Mucosa of descending colon (tissue), 3 donors: Measurements from ENCODE around the gene SMIM28. TPM values are rescaled to one million over a fixed set of nuclear protein-coding genes. Genes with fewer than 3 reads are reported as not detected.

Experiments used
- ATAC-seq: fragments of 200-7000 bp; cut with Tn5 transposase; one replicate; pipeline ENCODE4 v1.9.1; 2020; ENCODE audit warnings: mild to moderate bottlenecking, moderate library complexity
- DNase-seq, 3 donors: peaks; one replicate each; pipeline ENCODE4 v3.0.0-alpha.2; 2020
- H3K36me3 ChIP-seq: fragments of 200-600 bp; one replicate; pipeline ENCODE4 v1.8.0; 2021; ENCODE audit warnings: low read depth, mild to moderate bottlenecking
- H3K4me1 ChIP-seq: fragments of 200-600 bp; one replicate; pipeline ENCODE4 v1.8.0; 2021; ENCODE audit warnings: low read depth, mild to moderate bottlenecking
- H3K4me3 ChIP-seq: fragments of 200-600 bp; one replicate; pipeline ENCODE4 v1.8.0; 2021; ENCODE audit warnings: mild to moderate bottlenecking
- H3K9me3 ChIP-seq: fragments of 200-600 bp; one replicate; pipeline ENCODE4 v1.8.0; 2021; ENCODE audit warnings: mild to moderate bottlenecking
- intact Hi-C, 2 donors: fragments of 100-400 bp; cut with DNase I in 1 of 2; cut with micrococcal nuclease in 1 of 2; formaldehyde crosslinking; loops; one replicate each; pipeline versions ENCODE4 v1.11.0 to v1.11.1; 2022; cut with DNase I, micrococcal nuclease
- long read RNA-seq, 2 donors: library from polyadenylated mRNA; unstranded; transcript quantifications; one replicate each; pipeline ENCODE4 v2.0.0, GENCODE V29; 2019 to 2021
- total RNA-seq, 3 donors: library from RNA; stranded (reverse); fragmentation: NEBNext Ultra II Directional in 2 of 3; extraction: Animal tissue kit (Norgen Biotek cat#: 25700) in 2 of 3; gene quantifications; one replicate each; pipeline versions ENCODE4 v1.2.1 to v1.2.4, GENCODE V29; 2021 to 2023
- TF ChIP-seq, protein P1 (sequence below): fragments of 200-600 bp; IDR thresholded peaks from one replicate; pipeline ENCODE4 v1.8.0; 2022; ENCODE audit warnings: antibody characterized with exemption, mild to moderate bottlenecking
- donor health status: DM: no; HTN: no; CAD: no; lungs with moderate emphysema.
- donor health status: DM: no; HTN: no; CAD: no.
- donor health status: DM: no; HTN: yes; CAD: no.

SMIM28 gene
- 1 to 10 TPM in 1 of 3 donors, not detected in 2; 4.0 TPM for total RNA-seq
- long read RNA-seq, donor 1, partial matches to known transcripts = 0 of 3 reads
- long read RNA-seq, donor 1, other reads (novel, unspliced or antisense) = 0 of 3 reads
- long read RNA-seq, donor 2 = 0 reads

- TF ChIP-seq, protein P1, sequence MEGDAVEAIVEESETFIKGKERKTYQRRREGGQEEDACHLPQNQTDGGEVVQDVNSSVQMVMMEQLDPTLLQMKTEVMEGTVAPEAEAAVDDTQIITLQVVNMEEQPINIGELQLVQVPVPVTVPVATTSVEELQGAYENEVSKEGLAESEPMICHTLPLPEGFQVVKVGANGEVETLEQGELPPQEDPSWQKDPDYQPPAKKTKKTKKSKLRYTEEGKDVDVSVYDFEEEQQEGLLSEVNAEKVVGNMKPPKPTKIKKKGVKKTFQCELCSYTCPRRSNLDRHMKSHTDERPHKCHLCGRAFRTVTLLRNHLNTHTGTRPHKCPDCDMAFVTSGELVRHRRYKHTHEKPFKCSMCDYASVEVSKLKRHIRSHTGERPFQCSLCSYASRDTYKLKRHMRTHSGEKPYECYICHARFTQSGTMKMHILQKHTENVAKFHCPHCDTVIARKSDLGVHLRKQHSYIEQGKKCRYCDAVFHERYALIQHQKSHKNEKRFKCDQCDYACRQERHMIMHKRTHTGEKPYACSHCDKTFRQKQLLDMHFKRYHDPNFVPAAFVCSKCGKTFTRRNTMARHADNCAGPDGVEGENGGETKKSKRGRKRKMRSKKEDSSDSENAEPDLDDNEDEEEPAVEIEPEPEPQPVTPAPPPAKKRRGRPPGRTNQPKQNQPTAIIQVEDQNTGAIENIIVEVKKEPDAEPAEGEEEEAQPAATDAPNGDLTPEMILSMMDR = no peak
- Histone ChIP-seq H3K36me3 (no peaks in the 10 kb centered on the region), H3K4me1 (no peaks in the 10 kb centered on the region), H3K4me3 (no peak within 1 kb of the TSS), H3K9me3 (no peaks in the 10 kb centered on the region)
- intact Hi-C loops = no loop called here
- DNase-seq (no peak), ATAC-seq (no peak)
Measured at GRCh38 chr6:138377844-138378243, at the start of gene SMIM28. SMIM28 (plus strand) TSS chr6:138377905; CDS start chr6:138378073, 168 bp downstream.

GRCh38 chr6:138328210-138328609 is 49.5 kb upstream of the SMIM28 start:
- intact Hi-C loops = no loop called here
- H3K4me3 ChIP-seq = no peak overlapping the region
- H3K4me1 ChIP-seq = no peaks in the 10 kb centered on the region
- H3K9me3 ChIP-seq = no peaks in the 10 kb centered on the region
- DNase-seq (no peak), ATAC-seq (no peak)
- H3K36me3 ChIP-seq = no peaks in the 10 kb centered on the region
- TF ChIP-seq, protein P1 = no peak

DNA sequence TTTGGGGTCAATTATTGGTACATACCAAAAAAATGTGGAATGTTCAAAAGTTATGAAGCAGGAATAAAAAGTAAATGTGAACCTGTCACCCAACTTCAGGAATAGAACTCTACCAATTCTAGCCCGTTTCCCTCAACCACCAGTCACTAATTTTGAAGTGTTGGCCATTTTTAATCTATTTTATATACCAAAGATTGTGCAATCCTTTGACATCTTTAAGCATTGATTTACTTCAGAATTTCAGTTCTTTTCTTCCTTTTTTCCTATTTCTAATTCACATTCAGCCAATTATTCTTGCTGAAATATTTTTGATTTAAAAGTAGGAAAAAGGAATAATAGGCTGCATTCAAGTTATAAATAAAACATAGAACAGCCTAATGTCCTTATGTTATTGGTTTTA is 46.9 kb upstream of the SMIM28 start:
- Histone ChIP-seq H3K4me3 (no peak overlapping the region), H3K4me1 (no peaks in the 10 kb centered on the region), H3K36me3 (no peaks in the 10 kb centered on the region), H3K9me3 (no peaks in the 10 kb centered on the region)
- intact Hi-C loops = no loop called here
- DNase-seq (no peak), ATAC-seq (no peak)
- TF ChIP-seq, protein P1 = no peak

GRCh38 chr6:138331444-138331843 is 46.3 kb upstream of the SMIM28 start:
- Histone ChIP-seq H3K4me3 (no peak overlapping the region), H3K9me3 (no peaks in the 10 kb centered on the region), H3K36me3 (no peaks in the 10 kb centered on the region), H3K4me1 (no peaks in the 10 kb centered on the region)
- intact Hi-C loops = no loop called here
- no peak for DNase-seq
- TF ChIP-seq, protein P1 = no peak
- no peak for ATAC-seq

DNA sequence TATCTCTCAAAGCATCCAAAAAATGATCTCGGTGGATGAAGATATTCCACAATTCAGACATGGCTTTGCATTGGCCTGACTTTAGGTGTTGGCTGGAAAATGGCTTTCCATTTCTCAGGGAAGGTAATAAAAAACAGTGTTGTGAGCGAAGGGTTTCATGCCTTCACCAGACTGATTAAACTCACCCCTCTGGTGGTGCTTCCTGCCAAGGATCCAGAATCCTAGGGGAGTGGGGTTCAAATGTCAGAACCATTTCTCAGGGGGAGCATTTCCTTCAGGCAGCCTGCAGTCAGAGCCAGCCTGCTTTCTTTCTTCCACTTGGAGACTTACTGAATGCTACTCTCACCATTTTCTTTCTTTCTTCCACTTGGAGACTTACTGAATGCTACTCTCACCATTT is 45.7 kb upstream of the SMIM28 start:
- DNase-seq (no peak), ATAC-seq (no peak)
- Histone ChIP-seq H3K36me3 (no peaks in the 10 kb centered on the region), H3K9me3 (no peaks in the 10 kb centered on the region), H3K4me3 (no peak overlapping the region), H3K4me1 (no peaks in the 10 kb centered on the region)
- intact Hi-C loops = no loop called here
- TF ChIP-seq, protein P1 = no peak

GRCh38 chr6:138334000-138334399 is 43.7 kb upstream of the SMIM28 start:
- DNase-seq = no peak
- Histone ChIP-seq H3K36me3 (no peaks in the 10 kb centered on the region), H3K9me3 (no peaks in the 10 kb centered on the region), H3K4me3 (no peak overlapping the region), H3K4me1 (no peaks in the 10 kb centered on the region)
- TF ChIP-seq, protein P1 = no peak
- no peak for ATAC-seq
- intact Hi-C loops = no loop called here
